Lung (tissue), 12 donors: Measurements from ENCODE around the gene CACNA1I. TPM values are rescaled to one million over a fixed set of nuclear protein-coding genes. Genes with fewer than 3 reads are reported as not detected.

Experiments
- ATAC-seq: fragments of 200-7000 bp; cut with Tn5 transposase; one replicate; pipeline ENCODE4 v1.9.1; 2020; ENCODE audit warnings: moderate number of reproducible peaks; ENCODE audit not compliant: insufficient read depth, low FRiP score
- DNase-seq, 3 donors: peaks; one replicate each; pipeline ENCODE4 v3.0.0-alpha.2; 2013 to 2017
- H3K27ac ChIP-seq, 2 donors: one replicate each; pipeline ENCODE4 v1.5.1; 2013; ENCODE audit warnings: mild to moderate bottlenecking in 2 of 2, moderate library complexity in 2 of 2, control low read depth in 1 of 2, inconsistent platforms in 1 of 2, low read depth in 1 of 2, low read length in 1 of 2
- H3K27me3 ChIP-seq, 3 donors: one replicate each; pipeline ENCODE4 v1.5.1; 2013; ENCODE audit warnings: low read length in 2 of 3; ENCODE audit not compliant: control insufficient read depth in 3 of 3, insufficient read depth in 3 of 3
- H3K36me3 ChIP-seq, 4 donors: one replicate each; pipeline ENCODE4 v1.5.1; 2013; ENCODE audit warnings: low read length in 4 of 4, mild to moderate bottlenecking in 1 of 4, moderate library complexity in 1 of 4; ENCODE audit not compliant: control insufficient read depth in 4 of 4, insufficient read depth in 4 of 4
- H3K4me1 ChIP-seq, 5 donors: one replicate each; pipeline ENCODE4 v1.5.1; 2013; ENCODE audit warnings: low read length in 5 of 5, mild to moderate bottlenecking in 2 of 5, moderate library complexity in 1 of 5; ENCODE audit not compliant: control insufficient read depth in 5 of 5, insufficient read depth in 5 of 5
- H3K4me3 ChIP-seq: one replicate; pipeline ENCODE4 v1.5.1; 2013; ENCODE audit warnings: mild to moderate bottlenecking, control low read depth, moderate library complexity
- H3K9ac ChIP-seq, 2 donors: one replicate each; pipeline ENCODE4 v1.5.1; 2013; ENCODE audit warnings: low read length in 2 of 2, control low read depth in 1 of 2; ENCODE audit not compliant: insufficient read depth in 1 of 2
- H3K9me3 ChIP-seq, 4 donors: one replicate each; pipeline ENCODE4 v1.5.1; 2013; ENCODE audit warnings: low read length in 3 of 4, mild to moderate bottlenecking in 1 of 4, moderate library complexity in 1 of 4; ENCODE audit not compliant: control insufficient read depth in 4 of 4, insufficient read depth in 3 of 4
- WGBS, 2 donors: extraction: QIAGEN DNeasy Blood & Tissue Kit; methylation state at CpG; one replicate each; pipeline ENCODE4 v1.1.7; 2013; 5-methylcytosine and 5-hydroxymethylcytosine counted together
- polyA plus RNA-seq, 2 donors: library from polyadenylated mRNA; stranded (reverse); fragments of 200-250 nt; gene quantifications; one replicate each; pipeline ENCODE4 v1.2.1, GENCODE V29; 2013
- total RNA-seq, 2 donors: library from RNA; depleted of rRNA in 1 of 2; stranded (reverse); fragments of >200 nt in 1 of 2; gene quantifications; one replicate each; pipeline ENCODE4 v1.2.1, GENCODE V29; 2014 to 2021
- TF ChIP-seq, protein P1 (sequence below): IDR thresholded peaks from 2 replicates; pipeline ENCODE4 v1.5.1; 2012; ENCODE audit warnings: mild to moderate bottlenecking; ENCODE audit errors: control extremely low read depth, extremely low read depth
- donor health status: control.
- donor health status: control.
- donor health status: Bipolar disorder and iron deficiency.
- donor health status: healthy.
- donor health status: DM: yes; HTN: yes; CAD: no.

The CACNA1I gene
- total and polyA plus RNA-seq, 4 donors, result 0.07 to 0.22 (median 0.16) TPM

DNA sequence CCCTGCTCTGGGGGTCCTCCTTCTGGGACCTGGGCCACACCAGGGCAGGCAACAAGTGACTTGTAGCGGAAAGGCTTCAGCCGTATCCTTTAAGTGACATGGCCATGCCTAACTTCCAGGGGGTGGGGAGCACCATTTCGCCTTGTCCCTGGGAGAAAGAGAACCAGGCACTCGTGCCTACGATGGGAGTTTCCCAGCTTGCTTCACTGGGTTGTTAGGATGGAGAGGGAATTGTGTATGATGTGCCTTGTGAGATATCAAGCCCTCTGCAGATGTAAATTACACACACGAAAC, 151.4 kb downstream of the CACNA1I start:
- no peak for DNase-seq
- no peak overlapping the region for H3K4me3 ChIP-seq
- H3K9ac ChIP-seq, result no peak overlapping the region
- ATAC-seq, result no peak
- H3K27me3 ChIP-seq, result peaks cover 0 to 21% (median 0%) of the 10 kb centered on the region in 3 donors
- WGBS, 2 donors, result 86 to 91% methylated on average over 6 of the region's 6 CpGs
- no peaks in the 10 kb centered on the region for H3K9me3 ChIP-seq
- no peaks in the 10 kb centered on the region for H3K4me1 ChIP-seq
- no peaks in the 10 kb centered on the region for H3K36me3 ChIP-seq
- no peak overlapping the region for H3K27ac ChIP-seq
- TF ChIP-seq, protein P1, sequence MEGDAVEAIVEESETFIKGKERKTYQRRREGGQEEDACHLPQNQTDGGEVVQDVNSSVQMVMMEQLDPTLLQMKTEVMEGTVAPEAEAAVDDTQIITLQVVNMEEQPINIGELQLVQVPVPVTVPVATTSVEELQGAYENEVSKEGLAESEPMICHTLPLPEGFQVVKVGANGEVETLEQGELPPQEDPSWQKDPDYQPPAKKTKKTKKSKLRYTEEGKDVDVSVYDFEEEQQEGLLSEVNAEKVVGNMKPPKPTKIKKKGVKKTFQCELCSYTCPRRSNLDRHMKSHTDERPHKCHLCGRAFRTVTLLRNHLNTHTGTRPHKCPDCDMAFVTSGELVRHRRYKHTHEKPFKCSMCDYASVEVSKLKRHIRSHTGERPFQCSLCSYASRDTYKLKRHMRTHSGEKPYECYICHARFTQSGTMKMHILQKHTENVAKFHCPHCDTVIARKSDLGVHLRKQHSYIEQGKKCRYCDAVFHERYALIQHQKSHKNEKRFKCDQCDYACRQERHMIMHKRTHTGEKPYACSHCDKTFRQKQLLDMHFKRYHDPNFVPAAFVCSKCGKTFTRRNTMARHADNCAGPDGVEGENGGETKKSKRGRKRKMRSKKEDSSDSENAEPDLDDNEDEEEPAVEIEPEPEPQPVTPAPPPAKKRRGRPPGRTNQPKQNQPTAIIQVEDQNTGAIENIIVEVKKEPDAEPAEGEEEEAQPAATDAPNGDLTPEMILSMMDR, result no peak

GRCh38 chr22:39722501-39722900, 151.9 kb downstream of the CACNA1I start:
- TF ChIP-seq, protein P1, result no peak
- Histone ChIP-seq H3K36me3 (no peaks in the 10 kb centered on the region), H3K27ac (no peak overlapping the region), H3K27me3 (peaks cover 0 to 23% (median 4%) of the 10 kb centered on the region in 3 donors), H3K4me3 (no peak overlapping the region), H3K9ac (no peak overlapping the region), H3K4me1 (no peaks in the 10 kb centered on the region), H3K9me3 (no peaks in the 10 kb centered on the region)
- DNase-seq (no peak), ATAC-seq (no peak)
- WGBS, 2 donors, result 81 to 83% methylated on average over 4 of the region's 4 CpGs

DNA sequence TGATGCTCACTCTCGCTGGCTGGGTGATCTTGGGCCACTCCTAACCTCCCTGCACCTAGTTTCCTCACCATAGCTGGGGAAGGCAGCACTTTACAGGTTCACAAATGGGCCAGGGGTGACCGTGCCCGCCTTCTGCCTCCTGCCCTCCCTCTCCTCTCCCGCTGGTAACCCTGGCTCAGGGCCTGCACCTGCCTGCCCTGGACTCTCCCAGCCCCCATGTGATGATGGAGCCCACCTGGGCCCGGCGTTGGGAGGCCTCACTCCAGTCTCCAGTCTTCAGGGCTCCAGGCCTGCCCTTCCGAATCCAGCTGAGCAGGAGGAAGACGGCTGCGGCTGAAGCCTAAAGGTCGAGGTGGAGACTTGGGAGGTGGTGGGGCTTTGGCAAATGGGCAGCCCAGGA, 152.9 kb downstream of the CACNA1I start:
- Histone ChIP-seq H3K27me3 (peaks cover 0 to 28% (median 5%) of the 10 kb centered on the region in 3 donors), H3K9ac (no peak overlapping the region), H3K27ac (no peak overlapping the region), H3K4me1 (no peaks in the 10 kb centered on the region), H3K36me3 (no peaks in the 10 kb centered on the region), H3K4me3 (no peak overlapping the region), H3K9me3 (peaks cover 0 to under 1% (median 0%) of the 10 kb centered on the region in 4 donors)
- no peak for ATAC-seq
- TF ChIP-seq, protein P1, result no peak
- no peak for DNase-seq
- whole genome bisulfite sequencing, 2 donors, result 91 to 96% methylated on average over 10 of the region's 10 CpGs

GRCh38 chr22:39723899-39724351, 153.4 kb downstream of the CACNA1I start:
- H3K36me3 ChIP-seq, result no peaks in the 10 kb centered on the region
- DNase-seq, result no peak
- no peak overlapping the region for H3K4me3 ChIP-seq
- no peak overlapping the region for H3K9ac ChIP-seq
- peaks cover 0 to 3% (median 0%) of the 10 kb centered on the region in 4 donors for H3K9me3 ChIP-seq
- H3K4me1 ChIP-seq, result no peaks in the 10 kb centered on the region
- ATAC-seq, result no peak
- peaks cover 0 to 30% (median 5%) of the 10 kb centered on the region in 3 donors for H3K27me3 ChIP-seq
- WGBS, 2 donors, result 80 to 97% methylated on average over 3 of the region's 3 CpGs
- no peak overlapping the region for H3K27ac ChIP-seq
- TF ChIP-seq, protein P1, result no peak
